HG02763 (cell line): ENCODE data around the gene RHOJ.

Experiments
- ATAC-seq: cut with Tn5 transposase; IDR thresholded peaks from one replicate; pipeline ENCODE4 v1.9.1; 2021; ENCODE audit warnings: mild to moderate bottlenecking, moderate library complexity; ENCODE audit not compliant: unreplicated experiment

RHOJ gene

DNA sequence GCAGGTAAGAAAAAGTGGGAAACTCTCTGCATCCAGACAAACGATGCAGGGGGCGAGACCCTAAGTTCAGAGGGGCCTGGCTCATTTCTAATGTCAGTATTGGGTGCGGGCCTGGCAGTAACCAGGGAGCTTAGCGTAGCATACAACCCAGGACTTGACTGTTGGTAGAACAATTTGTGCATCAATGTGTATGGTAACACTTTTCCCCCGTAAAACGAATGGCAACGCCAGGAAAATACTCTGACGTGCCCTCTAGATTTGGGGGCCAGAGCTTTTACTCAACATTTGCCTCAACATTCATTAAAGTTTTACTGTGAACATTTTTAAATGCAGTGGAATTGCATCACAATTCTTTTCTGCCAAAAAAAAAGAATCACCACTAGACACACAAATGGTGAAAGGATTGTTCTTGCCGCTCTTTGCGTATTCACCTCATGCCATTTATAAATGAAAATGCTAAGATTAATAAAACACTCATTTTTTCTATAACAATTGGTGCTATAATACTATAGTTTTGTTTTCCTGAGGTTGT lies 867 bp downstream of the RHOJ start:
- ATAC-seq, result no peak

DNA sequence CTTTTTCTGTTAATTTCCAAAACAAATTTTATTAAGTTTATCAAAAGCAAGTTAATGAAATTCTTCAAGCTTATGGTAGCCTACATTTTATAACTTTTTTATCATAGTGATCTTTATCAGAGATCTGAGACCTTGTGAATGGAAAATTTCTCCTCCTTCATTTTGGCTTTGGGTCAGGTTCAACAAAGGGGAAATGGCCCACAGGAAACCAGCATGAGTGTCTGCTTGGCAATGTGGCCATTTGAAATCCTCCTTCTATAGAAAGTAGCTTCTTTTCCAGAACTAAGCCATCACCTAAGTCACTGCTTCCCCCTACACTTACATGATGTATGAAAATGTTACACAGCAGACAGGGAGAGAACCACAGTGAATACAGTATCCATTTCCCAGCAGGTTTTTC lies 1.6 kb downstream of the RHOJ start:
- ATAC-seq, result no peak

DNA sequence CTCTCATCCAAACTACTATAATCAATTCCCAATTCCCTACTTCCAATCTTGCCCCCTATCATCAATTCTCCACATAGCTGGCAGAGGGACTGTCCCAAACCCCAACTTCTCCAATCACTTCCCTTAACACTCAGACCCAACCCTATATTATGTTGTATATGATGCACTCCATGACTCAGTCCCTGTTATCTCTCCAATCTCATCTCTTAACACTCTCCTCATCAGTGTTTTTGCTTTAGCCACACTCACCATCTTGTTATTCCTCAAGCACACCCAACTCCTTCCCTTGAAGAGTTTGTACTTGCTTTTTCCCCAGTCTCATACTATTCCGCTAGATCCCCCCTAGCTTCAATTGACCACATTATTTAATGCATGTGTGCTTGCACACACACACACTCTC lies 4.9 kb downstream of the RHOJ start:
- no peak for ATAC-seq

DNA sequence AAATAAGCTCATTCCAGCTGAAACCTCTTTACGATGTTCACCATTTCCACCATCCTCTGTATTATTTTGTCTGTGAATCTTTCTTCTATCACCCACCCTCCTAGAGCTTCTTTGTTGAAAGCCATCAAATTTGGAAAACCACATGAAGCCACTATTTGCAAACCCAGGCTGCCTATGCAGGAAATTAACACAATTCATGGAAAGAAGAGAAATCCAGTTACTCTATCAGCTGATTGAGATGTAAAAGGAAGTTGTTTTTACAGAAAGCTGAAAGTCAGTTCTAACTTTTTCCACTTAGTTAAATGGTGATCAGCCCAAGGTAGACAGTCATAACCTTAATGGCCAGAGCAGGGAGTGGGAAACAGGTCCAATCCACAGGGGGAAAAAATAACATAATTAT lies 6.6 kb downstream of the RHOJ start:
- ATAC-seq, result no peak

DNA sequence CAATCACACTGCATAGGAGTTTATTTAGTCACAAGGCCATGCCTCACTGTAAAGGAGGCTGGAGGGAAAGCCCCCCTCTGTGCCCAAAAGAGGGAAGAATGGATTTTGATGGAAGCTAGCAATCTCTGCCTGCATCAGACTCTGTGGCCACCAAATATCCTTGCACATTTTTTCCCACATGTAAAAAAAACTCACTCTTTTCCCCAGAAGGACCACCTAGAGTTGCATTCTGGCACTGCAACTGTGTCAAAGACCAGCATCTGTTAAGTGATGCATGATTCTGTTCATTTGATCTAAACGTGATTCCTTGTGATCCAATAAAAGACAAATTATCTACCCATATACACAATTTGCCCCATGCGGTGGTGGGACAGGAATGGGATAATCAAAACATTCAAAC lies 8.0 kb downstream of the RHOJ start:
- no peak for ATAC-seq

DNA sequence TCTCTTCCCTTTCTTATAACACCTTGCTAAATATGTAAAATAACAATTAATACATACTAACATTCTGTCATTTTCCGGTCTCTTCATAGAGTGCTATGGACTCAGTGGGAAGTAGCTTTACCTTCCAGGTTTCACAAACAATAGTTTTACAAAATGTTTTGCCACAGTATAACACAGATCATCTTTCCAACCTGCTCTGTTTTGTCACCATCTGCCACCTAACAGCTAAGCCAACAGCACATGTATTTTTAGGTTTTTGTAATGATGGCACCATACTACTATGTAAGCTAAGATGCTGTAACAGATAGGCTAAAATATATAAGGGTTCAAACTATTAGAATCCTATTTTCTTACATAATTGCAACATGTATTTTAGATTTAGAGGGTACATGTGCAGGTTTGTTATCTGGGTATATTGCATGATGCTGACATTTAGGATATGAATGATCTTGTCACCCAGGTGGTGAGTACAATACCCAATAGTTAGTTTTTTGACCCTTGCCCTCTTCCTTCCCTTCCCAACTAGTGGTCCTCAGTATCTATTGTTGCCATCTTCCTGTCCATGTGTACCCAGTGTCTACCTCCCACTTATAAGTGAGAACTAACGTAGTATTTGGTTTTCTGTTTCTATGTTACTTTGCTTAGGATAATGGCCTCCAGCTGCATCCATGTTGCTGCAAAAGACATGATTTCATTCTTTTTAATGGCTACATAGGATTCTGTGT lies 8.7 kb downstream of the RHOJ start:
- ATAC-seq, result no peak

DNA sequence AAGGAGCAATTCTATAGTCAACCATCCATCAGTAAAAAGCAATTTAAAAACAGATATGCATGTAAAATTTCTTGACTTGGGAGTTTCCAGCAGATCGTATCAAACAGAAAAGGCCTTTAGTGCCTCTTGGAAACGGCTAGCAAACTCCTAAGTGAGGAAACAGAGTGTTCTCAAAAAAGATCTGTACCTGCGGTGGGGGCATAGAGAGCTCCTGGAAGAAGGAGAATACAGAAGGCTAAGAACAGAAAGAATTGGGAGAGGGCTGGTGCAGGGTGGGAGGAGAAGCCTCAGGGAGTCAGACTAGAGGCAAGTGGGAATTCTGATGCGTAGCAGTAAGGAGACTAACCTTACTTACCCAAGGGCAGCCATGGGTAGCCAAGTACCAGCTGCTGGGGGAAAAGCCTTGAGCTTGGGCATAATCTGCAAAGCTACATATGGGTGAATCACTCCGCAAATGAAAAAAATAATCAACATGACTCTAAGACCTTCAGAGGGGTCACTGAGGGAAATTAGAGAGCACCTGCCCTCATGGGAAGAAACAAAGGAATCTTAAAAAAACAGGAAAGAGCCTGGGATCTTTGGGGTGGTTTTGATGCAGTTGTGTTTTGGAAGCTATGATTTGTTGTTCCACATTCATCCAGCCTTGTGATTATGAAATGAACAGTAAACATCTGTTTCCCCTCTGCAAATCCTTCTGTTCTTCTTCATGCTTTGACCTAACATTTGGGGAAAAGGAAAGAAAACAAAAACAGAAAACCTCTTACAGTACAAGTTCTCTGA lies 10.4 kb downstream of the RHOJ start:
- no peak for ATAC-seq

DNA sequence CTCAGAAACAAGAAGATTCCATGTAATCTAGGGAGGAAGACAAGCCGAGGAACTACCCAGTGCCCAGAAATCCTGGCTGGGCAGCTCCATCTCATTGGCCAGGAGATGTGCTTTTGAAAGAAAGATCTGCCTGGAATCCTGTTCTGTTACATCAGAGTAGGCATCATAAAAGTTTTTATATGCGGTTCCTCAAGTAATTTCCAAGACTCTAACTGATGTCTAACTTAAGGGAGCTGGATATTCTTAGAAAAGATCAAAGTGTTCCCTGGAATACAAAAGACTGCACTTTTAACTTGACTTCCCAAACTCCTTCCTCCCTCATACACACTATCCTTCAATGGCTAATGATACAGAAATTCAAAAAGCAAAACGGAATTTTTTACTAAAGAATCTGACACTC lies 16.3 kb downstream of the RHOJ start:
- no peak for ATAC-seq

DNA sequence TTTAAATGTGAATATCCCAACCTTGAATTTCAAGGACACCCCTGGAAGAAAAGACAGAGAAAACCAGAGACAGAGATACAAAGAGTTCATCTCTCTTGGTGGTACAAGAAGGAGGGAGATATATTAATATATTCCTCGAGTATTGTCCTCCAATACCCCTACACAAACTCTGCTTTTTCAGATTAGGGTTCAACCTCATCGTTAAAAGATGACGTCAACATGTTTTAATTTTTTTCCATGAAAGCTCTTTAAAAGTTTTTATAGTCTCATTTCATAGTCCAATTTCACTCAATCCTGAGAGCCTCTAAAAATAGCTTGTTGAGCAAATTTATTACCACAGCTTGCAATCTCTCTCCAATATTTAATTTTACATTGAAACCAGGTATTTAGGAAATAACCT lies 19.4 kb downstream of the RHOJ start:
- ATAC-seq, result no peak

DNA sequence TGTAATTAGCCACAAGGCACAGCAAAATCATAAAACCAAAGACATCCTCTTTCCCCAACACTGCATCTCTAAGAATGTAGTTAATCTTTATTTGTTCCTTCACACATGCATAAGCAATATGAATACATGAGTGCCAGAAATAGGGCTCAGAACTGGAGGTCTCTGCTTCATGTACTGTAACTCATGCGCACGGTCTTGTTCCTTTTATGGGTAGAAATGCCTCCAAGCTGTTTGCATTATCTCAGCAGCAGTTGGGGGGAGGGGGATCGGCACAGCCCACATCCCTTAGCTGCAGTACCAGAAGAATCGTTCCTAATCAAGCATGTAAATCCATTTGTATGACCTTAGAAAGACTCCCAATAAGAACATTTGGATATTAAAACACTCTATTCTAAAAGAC lies 20.0 kb downstream of the RHOJ start:
- ATAC-seq, result no peak

DNA sequence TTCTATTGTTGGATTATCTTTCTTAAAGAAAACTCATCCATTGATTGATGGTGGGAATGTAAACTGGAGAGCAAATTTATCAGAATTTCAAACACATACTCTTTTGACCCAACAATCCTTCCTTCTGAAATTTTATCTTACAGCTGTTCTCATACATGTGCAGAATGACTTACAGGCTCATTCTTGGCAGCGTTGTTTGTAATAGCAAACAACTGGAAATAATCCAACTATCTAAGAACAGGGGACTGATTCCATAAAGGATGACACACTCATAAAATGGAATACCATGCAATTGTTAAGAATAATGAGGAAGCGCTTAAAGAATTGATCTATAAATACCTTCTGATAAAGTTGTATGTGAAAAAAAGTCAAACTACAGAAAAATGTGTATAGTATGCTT lies 24.0 kb downstream of the RHOJ start:
- no peak for ATAC-seq

DNA sequence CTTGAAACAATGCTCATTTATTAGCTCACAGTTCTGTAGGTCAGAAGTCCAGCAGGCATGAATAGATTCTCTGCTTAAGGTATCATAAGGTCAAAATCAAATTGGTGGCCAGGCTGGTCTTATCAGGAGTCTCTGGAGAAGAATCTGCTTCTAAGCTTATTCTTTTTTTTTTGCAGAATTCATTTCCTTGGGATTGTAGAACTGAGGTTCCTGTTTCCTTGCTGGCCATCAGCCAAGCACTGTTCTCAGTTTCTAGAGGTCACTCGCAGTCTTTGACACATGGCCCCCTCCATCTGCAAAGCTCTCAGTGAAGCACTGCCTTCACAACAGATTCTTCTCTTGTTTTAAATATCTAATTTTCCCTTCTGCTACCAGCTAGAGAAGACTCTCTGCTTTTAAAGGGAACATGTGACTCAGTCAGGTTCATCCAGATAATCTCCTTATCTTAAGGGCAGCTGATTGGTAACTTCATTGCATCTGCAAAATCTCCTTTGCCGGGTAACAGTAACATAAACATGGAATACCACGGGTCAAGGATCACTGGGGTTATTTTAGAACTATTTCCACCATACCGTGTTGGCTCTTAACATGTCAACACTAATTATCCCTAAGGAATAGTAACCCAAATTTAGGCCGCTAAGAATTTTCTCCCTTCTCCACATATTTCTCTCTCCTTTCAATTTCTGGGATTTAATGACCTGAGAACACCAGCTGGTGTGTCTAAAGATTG lies 25.3 kb downstream of the RHOJ start:
- ATAC-seq, result no peak

DNA sequence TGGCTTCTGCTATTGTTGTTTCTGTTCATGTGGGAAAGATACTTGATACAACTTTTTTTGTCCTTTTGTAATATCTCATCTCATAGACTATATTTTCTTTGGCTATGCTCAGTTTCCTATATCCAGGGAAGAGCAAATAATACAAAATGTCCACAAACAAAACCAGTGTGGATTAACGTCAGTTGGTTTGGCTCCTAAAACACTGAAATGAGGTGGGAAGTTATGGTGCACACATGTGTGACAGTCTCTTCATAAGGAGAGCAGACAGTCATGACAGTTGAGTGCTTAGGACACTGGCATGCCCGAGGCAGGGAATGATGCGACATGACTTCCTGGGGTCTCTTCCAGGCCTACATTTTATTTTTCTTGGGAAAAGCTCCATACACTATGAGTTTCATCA lies 27.5 kb downstream of the RHOJ start:
- ATAC-seq, result no peak

DNA sequence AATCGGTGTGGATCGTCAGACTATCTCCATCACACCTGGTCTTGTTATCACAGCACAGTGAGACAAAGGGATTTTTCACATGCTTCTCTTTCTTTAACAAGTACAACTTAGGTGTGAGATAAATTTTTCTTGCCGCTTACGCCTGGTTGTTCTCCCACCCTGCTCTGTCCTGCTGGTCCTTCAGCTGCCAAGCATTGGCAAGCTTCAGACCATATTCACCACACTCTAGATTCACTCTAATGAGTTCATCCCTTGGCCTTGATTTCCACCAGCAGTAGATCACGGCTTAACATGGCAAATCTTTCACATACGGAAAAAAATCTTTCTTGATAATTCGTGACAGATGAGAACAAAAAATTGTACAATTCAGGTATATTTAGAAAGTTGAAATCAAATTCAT lies 33.5 kb downstream of the RHOJ start:
- ATAC-seq, result no peak

DNA sequence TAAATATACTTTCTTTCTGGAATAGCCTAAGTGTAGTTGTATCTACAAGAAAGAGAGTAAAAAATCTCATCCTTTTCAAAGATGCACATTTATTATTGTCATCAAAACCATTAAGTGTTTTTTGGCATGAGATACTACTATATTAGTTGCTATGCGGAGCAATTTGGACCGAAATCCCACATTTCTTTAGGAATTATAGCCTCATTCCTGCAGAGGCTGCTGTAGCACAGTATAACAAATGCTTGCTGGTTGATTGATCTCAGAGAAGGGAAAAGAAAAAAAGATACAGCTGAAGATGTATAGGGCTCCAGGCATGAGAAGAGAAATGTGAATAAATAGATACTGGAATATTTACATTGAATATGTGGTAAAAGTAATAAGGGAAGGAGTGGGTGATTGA lies 36.0 kb downstream of the RHOJ start:
- ATAC-seq, result no peak

DNA sequence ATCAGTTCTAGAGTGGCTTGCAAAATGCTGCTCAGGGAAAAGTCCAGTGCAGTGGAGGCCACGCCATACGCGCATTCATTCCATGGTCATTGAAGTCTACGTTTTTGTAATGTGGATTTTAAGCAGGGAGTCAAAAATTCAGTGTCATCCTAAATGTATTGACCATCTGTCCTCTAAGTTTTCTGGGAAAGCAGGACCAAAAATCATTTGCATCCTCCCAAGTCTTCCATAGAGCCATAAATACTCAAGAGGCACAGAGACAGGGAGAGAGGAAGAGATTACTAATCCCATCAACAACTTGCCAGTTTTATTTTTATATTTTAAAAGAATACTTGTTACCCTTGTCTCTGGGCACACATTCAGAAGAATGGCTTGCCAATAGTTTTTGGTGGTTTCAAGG lies 36.9 kb downstream of the RHOJ start:
- no peak for ATAC-seq

DNA sequence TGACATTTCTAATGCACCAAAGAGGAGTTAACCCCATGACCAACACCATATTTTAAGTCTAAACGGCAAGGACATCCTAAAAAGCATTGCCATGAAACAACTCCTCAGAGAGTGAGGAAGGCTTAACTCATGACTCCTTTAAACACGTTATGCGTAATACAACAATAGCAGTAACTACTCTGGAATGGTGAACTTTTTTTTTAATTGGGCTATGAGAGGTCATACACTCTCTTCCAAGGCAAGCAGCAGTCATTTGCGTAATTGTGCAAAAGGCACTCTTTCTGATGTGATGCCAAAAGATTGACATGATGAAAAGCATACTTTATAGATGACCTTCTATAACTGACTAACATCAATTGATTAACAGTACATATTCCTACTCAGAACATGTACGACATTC lies 39.4 kb downstream of the RHOJ start:
- ATAC-seq, result no peak

DNA sequence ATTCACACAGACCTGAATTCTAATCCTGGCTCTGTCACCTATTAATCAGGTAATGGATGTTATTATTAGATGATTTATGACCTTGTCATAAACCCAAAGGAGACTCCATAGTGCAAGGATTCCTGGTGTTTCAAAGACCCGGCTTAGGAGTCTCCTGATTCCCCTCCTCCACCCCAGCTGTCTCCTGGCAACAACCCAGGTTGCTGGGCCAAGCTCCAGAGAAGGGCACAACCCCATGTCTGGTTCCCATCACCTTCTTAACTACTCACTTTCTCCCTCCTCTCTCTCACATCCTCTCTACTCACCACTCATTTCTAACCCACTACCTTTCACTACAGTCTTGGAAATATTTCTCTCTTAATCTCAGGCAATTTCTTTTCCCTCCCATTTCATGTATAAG lies 41.6 kb downstream of the RHOJ start:
- no peak for ATAC-seq

DNA sequence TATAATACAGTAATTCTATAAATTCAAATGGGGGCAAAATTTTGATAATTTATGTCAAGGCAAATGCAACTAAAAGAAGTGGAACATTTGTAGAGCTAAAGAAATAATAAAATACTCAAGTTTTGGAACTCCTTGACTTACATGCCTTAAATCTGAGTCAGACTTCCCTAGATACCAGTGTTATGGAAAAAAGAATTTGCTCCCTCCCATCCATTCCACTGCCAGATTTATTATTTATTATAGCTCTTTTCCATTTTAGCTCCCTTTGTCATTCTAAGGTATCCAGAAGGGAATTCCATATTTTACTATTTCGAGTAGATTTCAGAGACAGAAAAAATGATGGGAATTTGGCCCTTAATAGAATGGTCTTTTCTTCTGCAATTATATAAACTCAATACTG lies 44.0 kb downstream of the RHOJ start:
- ATAC-seq, result no peak

DNA sequence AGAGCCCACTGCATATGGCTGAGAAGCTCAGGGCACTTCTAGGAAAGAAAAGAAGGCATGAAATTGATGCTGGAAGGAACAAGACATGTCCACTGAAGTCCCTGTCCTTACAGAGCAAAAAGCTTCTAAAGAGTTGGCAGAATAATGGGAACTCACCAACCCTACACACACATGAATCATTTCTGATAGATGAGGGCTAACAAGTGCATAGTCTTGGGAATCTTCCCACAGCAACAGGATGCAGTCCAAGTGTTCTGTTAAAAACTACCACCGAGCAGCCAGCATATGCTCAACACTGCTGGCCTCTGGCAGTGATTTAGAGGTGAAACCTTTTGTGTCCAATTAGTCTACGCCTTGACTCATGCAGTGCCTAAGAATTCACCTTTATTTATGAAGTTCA lies 44.8 kb downstream of the RHOJ start:
- no peak for ATAC-seq

DNA sequence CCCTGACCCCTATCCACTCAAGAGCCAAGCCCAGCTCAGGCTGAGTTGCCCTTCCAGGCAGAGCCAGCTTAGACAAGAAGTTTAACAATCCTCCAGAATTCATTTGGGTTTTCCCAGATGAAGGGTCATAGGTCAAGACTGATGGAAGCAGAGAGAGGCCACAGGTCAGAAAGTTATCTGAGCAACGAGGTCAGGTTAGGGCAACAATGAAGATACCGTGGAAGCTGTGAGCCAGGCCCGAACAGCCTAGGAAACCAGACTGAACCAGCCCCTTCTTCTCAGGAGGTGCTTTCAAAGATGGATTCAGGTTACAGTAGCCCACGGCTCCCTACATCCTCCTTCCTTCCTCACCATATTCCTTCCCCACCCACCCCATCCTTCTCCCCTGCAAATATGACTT lies 53.1 kb downstream of the RHOJ start:
- ATAC-seq, result no peak

DNA sequence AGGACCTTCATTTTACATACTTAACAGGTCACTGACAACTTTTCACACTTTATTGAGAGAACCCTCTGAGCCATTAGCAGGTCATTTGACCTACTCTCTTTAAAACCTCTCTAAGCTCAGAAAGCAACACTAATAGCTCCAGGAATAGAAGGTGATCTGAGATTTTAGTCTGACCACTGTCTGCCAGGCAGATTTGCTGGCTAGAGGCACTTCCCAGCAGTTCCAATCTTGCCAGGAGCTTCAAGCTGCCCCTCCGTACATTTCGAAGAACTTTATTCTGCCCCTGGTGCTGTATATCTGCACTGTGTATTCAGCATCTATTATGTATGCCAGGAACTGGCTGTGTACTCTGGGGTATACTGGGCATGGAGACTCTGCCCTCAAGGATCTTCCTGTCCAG lies 58.2 kb downstream of the RHOJ start:
- ATAC-seq, result no peak
